NB4 (cell line): ENCODE results near the gene NOC2L.

Experiments used
- POLR2A ChIP-seq: IDR thresholded peaks from 2 replicates; pipeline ENCODE4 v1.6.1; 2011; ENCODE audit warnings: mild to moderate bottlenecking; ENCODE audit not compliant: insufficient read length; ENCODE audit errors: extremely low read depth
- TF ChIP-seq, protein P1 (sequence below): IDR thresholded peaks from one replicate; pipeline ENCODE4 v1.5.1; 2012; ENCODE audit warnings: low read depth, low read length
- TF ChIP-seq, protein P2 (sequence below): IDR thresholded peaks from 2 replicates; pipeline ENCODE4 v1.6.1; 2011; ENCODE audit warnings: low read depth, low read length

DNA sequence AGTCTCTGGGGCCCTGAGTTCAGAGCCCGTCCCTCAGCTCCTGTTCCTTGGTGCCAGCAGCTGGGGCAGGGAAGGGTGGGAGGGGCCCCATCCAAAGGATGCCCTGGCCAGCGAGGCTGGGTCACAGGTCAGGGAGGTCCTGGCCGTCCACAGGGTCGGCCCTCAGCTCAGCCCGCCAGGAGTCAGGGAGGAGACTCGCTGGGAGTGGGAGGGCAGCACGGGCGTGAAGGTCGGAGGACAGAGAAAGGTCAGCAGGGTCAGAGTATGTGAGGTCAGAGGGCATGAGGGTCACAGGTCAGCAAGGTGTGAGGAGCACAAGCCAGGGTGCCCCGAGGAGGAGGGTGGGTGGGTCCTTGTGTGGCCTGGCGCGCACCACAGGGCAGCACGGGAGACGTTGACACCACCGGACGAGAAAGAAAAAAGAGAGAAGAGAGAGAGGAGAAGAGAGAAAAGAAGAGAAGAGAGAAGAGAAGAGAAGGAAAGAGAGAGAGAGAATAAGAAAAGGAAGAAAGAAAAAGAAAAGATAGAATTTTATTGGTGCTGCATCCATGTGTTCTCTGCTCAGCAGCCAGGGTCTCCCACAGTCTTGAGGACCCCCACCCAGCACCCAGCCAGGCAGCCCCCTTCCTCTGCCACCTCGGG, 15.8 kb upstream of the NOC2L start:
- TF ChIP-seq, protein P1, sequence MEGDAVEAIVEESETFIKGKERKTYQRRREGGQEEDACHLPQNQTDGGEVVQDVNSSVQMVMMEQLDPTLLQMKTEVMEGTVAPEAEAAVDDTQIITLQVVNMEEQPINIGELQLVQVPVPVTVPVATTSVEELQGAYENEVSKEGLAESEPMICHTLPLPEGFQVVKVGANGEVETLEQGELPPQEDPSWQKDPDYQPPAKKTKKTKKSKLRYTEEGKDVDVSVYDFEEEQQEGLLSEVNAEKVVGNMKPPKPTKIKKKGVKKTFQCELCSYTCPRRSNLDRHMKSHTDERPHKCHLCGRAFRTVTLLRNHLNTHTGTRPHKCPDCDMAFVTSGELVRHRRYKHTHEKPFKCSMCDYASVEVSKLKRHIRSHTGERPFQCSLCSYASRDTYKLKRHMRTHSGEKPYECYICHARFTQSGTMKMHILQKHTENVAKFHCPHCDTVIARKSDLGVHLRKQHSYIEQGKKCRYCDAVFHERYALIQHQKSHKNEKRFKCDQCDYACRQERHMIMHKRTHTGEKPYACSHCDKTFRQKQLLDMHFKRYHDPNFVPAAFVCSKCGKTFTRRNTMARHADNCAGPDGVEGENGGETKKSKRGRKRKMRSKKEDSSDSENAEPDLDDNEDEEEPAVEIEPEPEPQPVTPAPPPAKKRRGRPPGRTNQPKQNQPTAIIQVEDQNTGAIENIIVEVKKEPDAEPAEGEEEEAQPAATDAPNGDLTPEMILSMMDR: no peak
- TF ChIP-seq POLR2A: no peak
- TF ChIP-seq, protein P2, sequence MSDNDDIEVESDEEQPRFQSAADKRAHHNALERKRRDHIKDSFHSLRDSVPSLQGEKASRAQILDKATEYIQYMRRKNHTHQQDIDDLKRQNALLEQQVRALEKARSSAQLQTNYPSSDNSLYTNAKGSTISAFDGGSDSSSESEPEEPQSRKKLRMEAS: no peak
